Measurements from ENCODE around the gene TMEM165.

TMEM165 gene

GRCh38 chr4:55367084-55367722 is 28.6 kb upstream of the TMEM165 start:
- no peak for DNase-seq (ENCODE audit: low read depth)

GRCh38 chr4:55369968-55370367 is 25.8 kb upstream of the TMEM165 start:
- no peak for DNase-seq (ENCODE audit: low read depth)

- DNase-seq (ENCODE audit: low read depth), result no peak
These were observed 23.5 kb upstream of the TMEM165 start for GRCh38 chr4:55372259-55372658.

GRCh38 chr4:55373461-55373860 is 22.3 kb upstream of the TMEM165 start:
- no peak for DNase-seq (ENCODE audit: low read depth)

GRCh38 chr4:55376698-55377097 is 19.1 kb upstream of the TMEM165 start:
- no peak for DNase-seq (ENCODE audit: low read depth)

DNA sequence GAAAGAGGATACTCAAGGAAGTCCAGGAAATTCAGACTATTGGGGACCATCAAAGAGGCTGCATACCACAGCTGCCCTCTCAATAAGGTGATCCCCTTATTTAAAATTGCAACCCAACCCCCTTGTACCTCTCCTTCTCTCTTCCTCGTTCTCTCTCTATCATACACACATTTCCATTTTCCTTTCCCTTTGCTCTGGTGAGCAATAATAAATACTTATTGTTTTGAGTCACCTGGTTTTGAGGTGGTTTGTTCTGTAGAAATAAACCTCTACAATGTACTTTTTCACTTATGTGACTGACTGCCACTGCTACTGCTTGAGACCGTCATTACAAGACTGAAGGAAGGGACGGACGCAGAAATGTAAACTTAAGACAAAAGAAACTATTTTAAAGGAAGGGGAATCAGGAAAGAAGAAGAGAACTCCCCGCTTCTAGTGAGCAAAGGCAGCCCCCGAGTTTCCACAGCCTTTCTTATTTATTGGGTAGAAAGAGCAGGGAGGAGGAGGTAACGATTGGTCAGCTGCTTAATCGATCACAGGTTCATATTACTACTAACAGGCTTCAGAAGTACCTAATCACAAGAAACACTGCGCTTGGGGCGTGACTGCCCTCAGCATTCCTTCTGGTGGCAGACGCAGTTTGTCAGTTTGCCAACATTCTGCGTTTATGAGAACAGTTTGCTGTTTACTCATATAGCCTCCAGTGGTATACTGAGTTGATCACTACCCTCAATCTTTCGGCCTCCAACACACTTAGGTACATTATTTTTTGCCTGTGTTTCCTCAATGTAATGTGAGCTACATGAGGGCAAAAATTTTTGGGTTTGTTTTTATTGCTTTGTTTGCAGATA is 16.9 kb upstream of the TMEM165 start:
- no peak for DNase-seq (ENCODE audit: low read depth)

DNA sequence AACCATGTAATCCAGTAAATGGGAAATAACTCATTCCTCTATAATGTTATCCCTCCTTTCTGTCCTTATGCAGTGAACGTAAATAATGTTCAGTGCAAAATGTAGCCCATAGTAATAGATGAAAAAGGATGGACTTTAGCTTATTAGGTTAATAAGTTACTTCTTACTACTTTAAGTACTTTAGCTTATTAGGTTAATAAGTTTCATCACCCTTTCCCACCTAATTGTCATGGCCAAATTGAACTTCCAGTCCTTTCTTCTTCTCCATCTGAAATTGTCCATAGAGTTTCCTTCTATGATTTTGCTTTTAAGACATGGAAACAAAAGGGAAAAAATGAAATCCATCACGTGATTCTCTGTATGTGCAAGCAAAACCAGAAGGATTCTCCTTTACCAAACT is 15.2 kb upstream of the TMEM165 start:
- no peak for DNase-seq (ENCODE audit: low read depth)

DNA sequence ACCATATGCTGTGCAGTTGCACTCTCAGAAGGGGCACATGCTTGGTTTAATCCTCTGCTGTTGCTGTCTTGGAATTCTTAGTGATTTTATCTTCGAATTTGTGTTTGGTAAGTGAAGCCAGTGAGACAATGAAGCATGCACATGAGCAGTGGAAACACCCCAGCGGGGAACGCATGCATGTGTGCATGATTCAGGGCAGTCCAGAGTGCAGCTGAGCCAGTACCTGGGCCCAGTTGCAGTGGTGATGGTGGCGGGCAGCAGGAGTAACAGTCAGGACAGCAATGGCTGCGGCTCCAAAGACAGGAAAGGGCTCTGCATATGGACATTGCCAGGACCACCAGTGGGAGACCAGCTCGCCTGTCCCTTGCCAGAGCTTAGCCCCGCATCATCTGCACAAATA is 14.3 kb upstream of the TMEM165 start:
- DNase-seq (ENCODE audit: low read depth), result no peak

- DNase-seq (ENCODE audit: low read depth), result no peak
These were observed 13.2 kb upstream of the TMEM165 start for GRCh38 chr4:55382488-55383003.

GRCh38 chr4:55385201-55385649 is 10.5 kb upstream of the TMEM165 start:
- DNase-seq (ENCODE audit: low read depth), result no peak

- no peak for DNase-seq (ENCODE audit: low read depth)
These were observed 9.7 kb upstream of the TMEM165 start for GRCh38 chr4:55386073-55386472.

DNA sequence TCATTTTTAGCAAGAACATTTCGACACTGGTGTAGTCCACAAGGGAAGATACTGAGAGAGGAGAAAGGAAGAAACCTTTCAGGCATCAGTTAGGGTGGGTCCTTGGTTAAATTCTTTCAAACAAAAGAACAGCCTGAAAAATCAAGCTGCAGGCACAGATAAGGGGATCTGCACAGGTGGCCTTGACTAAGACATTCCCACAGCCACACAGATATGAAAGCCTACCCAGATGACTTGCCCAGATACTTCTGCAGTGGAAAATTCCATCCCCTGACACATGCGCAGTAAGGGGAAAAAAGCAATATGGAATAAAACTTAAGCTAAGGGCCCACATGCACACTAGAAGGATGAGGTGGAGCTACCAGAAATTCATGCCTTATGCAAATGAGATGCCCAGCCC is 8.9 kb upstream of the TMEM165 start:
- no peak for DNase-seq (ENCODE audit: low read depth)

DNA sequence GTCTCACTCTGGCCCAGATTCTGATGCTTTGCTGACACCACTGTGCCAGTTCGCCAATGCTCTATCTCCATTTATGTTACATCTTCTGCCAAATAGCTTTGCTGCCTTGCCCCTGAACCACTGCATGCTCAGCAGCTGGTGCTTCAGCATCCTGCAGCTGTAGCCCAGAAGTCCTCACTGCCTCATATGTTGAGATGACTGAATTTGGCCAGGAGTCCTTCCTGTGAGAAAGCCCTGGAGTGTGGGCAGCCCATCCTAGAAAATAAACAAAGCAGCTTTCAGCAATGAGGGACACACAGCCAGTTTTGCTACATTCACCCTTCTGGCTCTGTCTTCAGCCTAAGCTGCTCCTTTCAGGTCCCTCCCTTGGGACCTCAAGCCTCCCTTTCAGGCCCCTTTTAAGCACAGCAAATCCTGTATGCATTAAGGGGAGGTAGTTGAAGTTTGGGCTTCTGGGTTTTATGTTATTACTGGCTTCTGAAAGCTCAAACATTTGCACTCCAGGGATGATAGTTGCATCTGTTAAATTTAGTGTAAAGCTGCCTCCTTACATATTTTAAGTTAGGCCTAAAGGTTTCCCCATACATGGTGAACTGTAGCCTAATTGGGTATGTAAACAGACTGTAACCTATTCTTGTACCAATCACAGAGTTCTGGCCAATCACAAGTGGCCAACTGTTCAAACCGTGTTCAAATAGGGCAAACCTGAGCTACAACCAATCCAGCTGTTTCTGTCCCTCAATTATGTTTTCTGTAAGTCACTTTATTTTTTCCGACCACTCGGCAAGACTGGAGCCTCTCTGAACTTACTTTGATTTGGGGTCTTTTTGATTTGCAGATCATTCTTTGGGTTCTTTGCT is 2.1 kb upstream of the TMEM165 start:
- DNase-seq (ENCODE audit: low read depth), result no peak

DNA sequence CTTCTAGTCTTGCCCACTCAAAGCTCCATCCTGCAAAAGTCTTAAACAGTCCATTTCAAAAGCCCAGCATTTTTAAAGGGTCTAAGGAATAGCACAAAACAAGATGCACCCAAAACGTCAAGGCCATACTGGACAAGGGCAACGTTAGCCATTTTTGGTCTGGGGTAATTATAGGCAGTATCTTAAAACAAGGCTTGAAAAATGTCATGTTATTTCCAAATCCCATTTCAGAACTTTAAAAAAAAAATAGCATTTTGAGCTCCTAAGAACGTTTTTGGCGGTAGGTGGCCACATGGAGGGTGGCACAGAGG is 584 bp upstream of the TMEM165 start:
- no peak for DNase-seq (ENCODE audit: low read depth)

GRCh38 chr4:55396308-55397125 is 760 bp downstream of the TMEM165 start:
- no peak for DNase-seq (ENCODE audit: low read depth)

GRCh38 chr4:55397126-55397436 is 1.3 kb downstream of the TMEM165 start:
- no peak for DNase-seq (ENCODE audit: low read depth)

GRCh38 chr4:55397520-55398321 is 2.0 kb downstream of the TMEM165 start:
- peak; percentile 59 for DNase-seq (ENCODE audit: low read depth)

- DNase-seq (ENCODE audit: low read depth), result no peak
These were observed 2.7 kb downstream of the TMEM165 start for GRCh38 chr4:55398461-55398860.

GRCh38 chr4:55398966-55399365 is 3.2 kb downstream of the TMEM165 start:
- no peak for DNase-seq (ENCODE audit: low read depth)

DNA sequence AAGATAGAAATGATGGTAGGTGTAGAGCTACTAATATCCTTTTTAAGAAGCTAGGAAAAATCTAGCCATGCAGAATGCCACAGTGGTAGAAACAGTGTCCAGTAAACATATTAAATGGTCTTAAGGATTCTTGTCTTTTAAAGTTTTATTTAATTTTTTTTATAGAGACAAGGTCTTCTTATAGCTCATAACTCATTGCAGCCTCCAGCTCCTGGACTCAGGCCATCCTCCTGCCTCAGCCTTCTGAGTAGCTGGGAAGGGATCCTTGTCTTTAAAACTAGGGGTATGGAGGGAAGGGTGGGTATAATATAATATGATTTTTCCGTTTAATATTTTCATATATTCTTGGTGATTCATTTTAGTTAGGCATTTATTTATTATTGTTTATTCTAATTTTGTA is 3.8 kb downstream of the TMEM165 start:
- no peak for DNase-seq (ENCODE audit: low read depth)

DNA sequence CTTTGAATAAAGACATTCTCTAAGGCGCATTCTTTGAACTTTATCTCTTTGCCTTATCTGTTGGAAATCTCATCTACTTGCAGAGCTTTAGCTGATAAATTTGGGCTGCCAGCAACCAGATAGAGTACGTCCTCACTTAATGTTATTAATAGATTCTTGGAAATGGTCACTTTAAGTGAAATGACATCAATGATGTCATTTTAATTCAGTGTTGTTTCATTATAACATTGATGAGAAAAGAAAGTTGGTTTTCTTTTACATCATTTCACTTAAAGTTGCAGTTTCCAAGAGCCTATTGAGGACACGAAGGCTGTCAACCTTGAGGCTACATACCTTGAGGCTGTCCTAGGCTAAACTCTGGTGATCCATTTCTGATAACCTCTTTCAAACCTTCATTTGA is 9.3 kb downstream of the TMEM165 start:
- no peak for DNase-seq (ENCODE audit: low read depth)

Data from HS-5 (cell line).